SIG-M5 (cell line): ENCODE results near the gene RAET1L.
"Not testable (repeated sequence)": the region's sequence is repeated elsewhere in the genome, so short reads cannot be mapped to it uniquely, and the experiment has no call there.

Experiments used
- DNase-seq: peaks from one replicate; lab custom pipeline; 2025; lab: John Stamatoyannopoulos, UW

Gene RAET1L

GRCh38 chr6:149991472-149991795 is 33.9 kb downstream of the RAET1L start:
- DNase-seq = not testable (repeated sequence)

DNA sequence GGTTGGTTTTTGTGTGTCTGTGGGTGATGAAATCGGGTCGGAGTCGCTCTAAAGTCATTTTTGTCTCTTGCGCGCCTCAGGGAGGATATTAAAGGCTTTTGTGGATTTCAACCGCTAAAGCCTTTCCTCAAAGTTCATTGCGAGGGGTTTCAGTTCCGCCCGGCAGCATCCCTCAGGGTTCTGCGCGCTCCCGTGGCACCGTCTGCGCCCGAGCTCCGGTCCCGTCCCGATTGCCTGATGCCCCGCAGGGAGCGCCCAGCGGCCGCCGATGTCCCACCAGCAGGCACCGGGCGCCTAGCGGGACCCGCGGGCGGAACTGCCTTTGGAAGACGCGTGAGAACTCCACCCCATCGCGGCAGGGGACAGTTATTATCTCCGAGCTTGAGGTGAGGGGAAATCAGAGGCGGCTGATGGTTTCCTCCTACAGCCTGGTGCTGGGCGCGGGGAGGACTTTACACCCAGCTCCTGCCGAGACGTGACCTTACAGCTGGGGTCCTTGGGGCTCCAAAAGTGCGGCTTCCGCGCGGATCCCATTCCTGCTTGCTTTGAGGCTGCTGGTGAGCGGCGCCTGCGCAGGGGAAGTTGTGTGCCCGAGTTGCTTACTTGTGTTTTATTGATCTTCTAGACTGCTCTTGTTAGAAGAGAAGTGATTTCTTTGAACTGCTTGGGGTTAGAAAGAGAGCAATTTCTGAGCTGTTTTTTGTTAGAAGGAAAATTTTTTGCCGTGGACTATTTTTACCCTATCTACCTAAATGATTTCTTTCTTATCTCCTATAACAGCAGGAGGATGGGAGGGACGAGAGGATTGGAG is 34.5 kb downstream of the RAET1L start:
- no peak for DNase-seq

GRCh38 chr6:149990212-149990660 is 35.1 kb downstream of the RAET1L start:
- no peak for DNase-seq

DNA sequence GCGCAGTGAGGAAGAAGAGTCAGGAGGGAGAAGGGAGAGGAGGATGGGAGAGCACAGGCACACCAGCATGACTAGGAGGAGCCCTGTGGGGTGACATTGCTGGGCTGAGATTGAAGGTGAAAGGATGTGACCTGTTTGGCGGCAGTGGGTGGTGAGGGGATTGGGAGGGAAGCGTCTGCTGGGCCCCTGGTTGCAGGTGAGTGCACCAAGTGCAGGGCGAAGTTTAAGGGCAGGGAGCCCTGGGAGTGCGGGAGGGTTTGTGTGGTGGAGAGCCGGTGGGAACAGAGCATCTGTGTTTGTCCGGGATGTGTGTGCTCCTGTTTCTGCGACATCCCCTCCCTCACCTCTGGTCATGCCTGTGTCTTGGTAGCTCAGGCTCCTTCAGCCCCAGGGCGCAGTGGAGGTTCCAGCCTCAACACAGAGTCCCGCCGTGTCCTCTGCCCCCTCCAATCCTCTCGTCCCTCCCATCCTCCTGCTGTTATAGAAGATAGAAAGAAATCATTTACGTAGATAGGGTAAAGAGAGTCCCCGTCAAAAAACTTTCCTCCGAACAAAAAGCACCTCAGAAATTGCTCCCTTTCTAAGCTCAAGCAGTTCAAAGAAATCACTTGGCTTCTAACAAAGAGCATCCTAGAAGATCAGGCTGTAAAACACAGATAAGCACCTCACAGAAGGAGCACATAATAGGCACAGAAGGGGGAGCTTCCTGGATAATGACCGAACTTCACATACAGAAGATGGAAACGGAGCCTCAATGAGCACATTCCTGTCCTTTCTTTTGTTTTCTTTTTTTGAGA is 36.6 kb downstream of the RAET1L start:
- no peak for DNase-seq

DNA sequence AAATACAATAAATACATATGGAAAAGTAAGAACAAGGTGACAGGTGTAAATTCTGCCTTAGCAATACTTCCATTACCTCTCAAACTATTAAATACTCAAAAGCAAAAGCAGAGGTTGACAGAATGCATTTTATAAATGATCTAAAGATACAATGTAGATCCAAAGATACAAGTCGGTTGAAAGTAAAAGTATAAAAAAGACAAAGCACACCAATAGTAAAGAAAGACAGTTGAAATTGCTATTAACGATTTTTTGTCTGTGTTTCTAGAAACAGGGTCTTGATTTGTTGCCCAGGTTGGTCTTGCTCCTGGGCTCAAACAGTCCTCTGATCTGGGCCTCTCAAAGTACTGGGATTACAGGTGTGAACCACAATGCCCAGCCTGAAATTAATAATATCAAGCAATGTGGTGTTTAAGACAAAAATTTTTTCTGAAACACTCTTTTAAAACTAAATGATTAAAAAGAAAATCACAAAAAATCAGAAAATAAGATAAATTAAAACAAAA is 37.7 kb downstream of the RAET1L start:
- no peak for DNase-seq

GRCh38 chr6:149985481-149985937 is 39.8 kb downstream of the RAET1L start:
- DNase-seq = no peak

GRCh38 chr6:149984773-149985172 is 40.6 kb downstream of the RAET1L start:
- DNase-seq = no peak

GRCh38 chr6:149983145-149983544 is 42.2 kb downstream of the RAET1L start:
- DNase-seq = no peak

- no peak for DNase-seq
Measured at GRCh38 chr6:149979293-149979692, 46.0 kb downstream of the RAET1L start.

- DNase-seq = no peak
Measured at GRCh38 chr6:149978610-149979009, 46.7 kb downstream of the RAET1L start.

- DNase-seq = no peak
Measured at GRCh38 chr6:149977221-149977620, 48.1 kb downstream of the RAET1L start.

- no peak for DNase-seq
Measured at GRCh38 chr6:149975400-149975799, 49.9 kb downstream of the RAET1L start.

- peak; percentile 30 for DNase-seq
Measured at GRCh38 chr6:149974825-149975224, 50.5 kb downstream of the RAET1L start.

- DNase-seq = not testable (repeated sequence)
Measured at GRCh38 chr6:149974394-149974793, 50.9 kb downstream of the RAET1L start.

GRCh38 chr6:149969635-149970034 is 55.7 kb downstream of the RAET1L start:
- DNase-seq = no peak

DNA sequence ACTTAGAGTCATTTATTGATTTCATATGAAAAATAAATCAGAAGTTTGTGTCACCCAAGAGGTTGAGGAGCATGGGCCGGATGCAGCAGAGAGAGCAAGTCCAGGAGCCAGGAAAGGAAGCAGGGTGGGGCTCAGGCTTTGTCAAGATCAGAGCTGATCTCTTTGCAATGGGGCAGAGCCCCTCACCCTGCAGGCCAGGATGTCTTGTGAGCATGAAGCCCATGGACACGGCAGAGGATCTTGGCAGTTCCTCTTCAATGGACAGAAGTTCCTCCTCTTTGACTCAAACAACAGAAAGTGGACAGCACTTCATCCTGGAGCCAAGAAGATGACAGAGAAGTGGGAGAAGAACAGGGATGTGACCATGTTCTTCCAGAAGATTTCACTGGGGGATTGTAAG is 56.4 kb downstream of the RAET1L start:
- not testable (repeated sequence) for DNase-seq
